Adrenal gland (tissue), 12 donors: ENCODE data around the gene KLF12. TPM values are rescaled to one million over a fixed set of nuclear protein-coding genes. Genes with fewer than 3 reads are reported as not detected.
A peak's percentile ranks its signal among the peaks of the same experiment; 100 is the strongest.

Source experiments
- DNase-seq, 7 donors: peaks; one replicate each; pipeline ENCODE4 v3.0.0-alpha.2; 2019 to 2020
- H3K27ac ChIP-seq, 5 donors: fragments of 200-600 bp; sonication (generic) in 4 of 5; 1 replicate in 3 of 5; 2 replicates in 2 of 5; pipeline versions ENCODE4 v1.5.1 to v1.8.0; 2016 to 2020; ENCODE audit warnings: mild to moderate bottlenecking in 1 of 5
- H3K27me3 ChIP-seq: fragments of 200-600 bp; 2 replicates; pipeline ENCODE4 v1.8.0; 2021
- H3K36me3 ChIP-seq, 2 donors: fragments of 200-600 bp; replicated peaks in 1 of 2; 1 replicate in 1 of 2; 2 replicates in 1 of 2; pipeline versions ENCODE4 v1.5.1 to v1.8.0; 2018 to 2022
- H3K4me1 ChIP-seq, 2 donors: fragments of 200-600 bp; replicated peaks in 1 of 2; 1 replicate in 1 of 2; 2 replicates in 1 of 2; pipeline versions ENCODE4 v1.5.1 to v1.8.0; 2018 to 2021
- H3K4me3 ChIP-seq, 4 donors: fragments of 200-600 bp; sonication (generic) in 3 of 4; one replicate each; pipeline ENCODE4 v1.5.1; 2016 to 2018
- H3K9me3 ChIP-seq, 3 donors: fragments of 200-600 bp; sonication (generic) in 1 of 3; replicated peaks in 1 of 3; 1 replicate in 2 of 3; 2 replicates in 1 of 3; pipeline versions ENCODE4 v1.5.1 to v1.8.0; 2016 to 2021
- CTCF ChIP-seq, 6 experiments: fragments of 450-650 bp in 4 of 6; fragments of 200-600 bp in 2 of 6; sonication (generic) in 1 of 6; IDR thresholded peaks; 1 replicate in 5 of 6; 2 replicates in 1 of 6; pipeline versions ENCODE4 v1.5.1 to v1.8.0; 2016 to 2021; ENCODE audit warnings: antibody characterized with exemption in 6 of 6, mild to moderate bottlenecking in 2 of 6, moderate library complexity in 1 of 6
- POLR2A ChIP-seq, 2 donors: fragments of 450-650 bp; IDR thresholded peaks; one replicate each; pipeline ENCODE4 v1.6.1; 2017; ENCODE audit warnings: antibody characterized with exemption in 2 of 2, mild to moderate bottlenecking in 2 of 2, moderate library complexity in 1 of 2
- WGBS, 4 donors: extraction: QIAGEN DNeasy Blood & Tissue Kit in 2 of 4; methylation state at CpG; one replicate each; pipeline versions ENCODE4 v1.1.5 to v1.1.7; 2013 to 2017; 5-methylcytosine and 5-hydroxymethylcytosine counted together
- intact Hi-C, 2 donors: fragments of 100-400 bp; cut with DNase I; formaldehyde crosslinking; loops; one replicate each; pipeline versions ENCODE4 v1.14.1 to v1.15.0; 2022 to 2023
- polyA plus RNA-seq, 3 donors: library from polyadenylated mRNA; stranded (reverse); fragments of 200-250 nt in 2 of 3; fragments of 350-450 nt in 1 of 3; fragmentation: Illumina TruSeq in 1 of 3; extraction: RNeasy Lipid Tissue Mini Kit (QIAGEN cat#74804) in 1 of 3; gene quantifications; one replicate each; pipeline ENCODE4 v1.2.3, GENCODE V29; 2013 to 2014
- total RNA-seq, 9 donors: library from RNA; depleted of rRNA in 4 of 9; stranded (reverse); fragments of >200 nt in 4 of 9; fragments of 120-200 nt in 1 of 9; fragmentation: NEBNext Ultra II Directional in 1 of 9; extraction: Animal tissue kit (Norgen Biotek cat#: 25700) in 1 of 9; gene quantifications; one replicate each; pipeline versions ENCODE4 v1.1.0 to v1.2.4, GENCODE V29; 2013 to 2023
- donor health status: healthy with polysubstance abuse.
- donor health status: Bipolar disorder and iron deficiency.
- donor health status: DM: yes; HTN: yes; CAD: no.
- donor health status: DM: no; HTN: no; CAD: no.
- donor health status: DM: no; HTN: no; CAD: no.
- donor health status: DM: yes; HTN: yes; CAD: no.

The KLF12 gene
- total and polyA plus RNA-seq, 12 donors: 0.77 to 16.0 (median 4.4) TPM

- DNase-seq: no peak
- no peaks in the 10 kb centered on the region for H3K36me3 ChIP-seq
- WGBS, 4 donors: 77 to 83% (median 80%) methylated on average over 3 of the region's 3 CpGs
- no peaks in the 10 kb centered on the region for H3K9me3 ChIP-seq
- TF ChIP-seq POLR2A (IDR thresholded peaks at IDR 0.05) (no peak), CTCF (IDR thresholded peaks at IDR 0.05) (no peak)
- no peaks in the 10 kb centered on the region for H3K27me3 ChIP-seq
- no peak overlapping the region for H3K27ac ChIP-seq
- H3K4me3 ChIP-seq: no peak overlapping the region
- intact Hi-C loops: no loop called here
- H3K4me1 ChIP-seq: no peaks in the 10 kb centered on the region
These were observed 10.1 kb upstream of the KLF12 start for GRCh38 chr13:74144269-74144668.

GRCh38 chr13:74142257-74142656, 8.1 kb upstream of the KLF12 start:
- Histone ChIP-seq H3K4me1 (no peaks in the 10 kb centered on the region), H3K36me3 (no peaks in the 10 kb centered on the region), H3K4me3 (no peak overlapping the region), H3K27ac (no peak overlapping the region), H3K9me3 (no peaks in the 10 kb centered on the region), H3K27me3 (no peaks in the 10 kb centered on the region)
- DNase-seq: no peak
- intact Hi-C loops: no loop called here
- WGBS, 4 donors: 84 to 91% (median 87%) methylated on average over 1 of the region's 1 CpG
- TF ChIP-seq CTCF (IDR thresholded peaks at IDR 0.05): no peak
- no peak for TF ChIP-seq POLR2A (IDR thresholded peaks at IDR 0.05)

- WGBS, 4 donors: 86 to 96% (median 94%) methylated on average over 3 of the region's 3 CpGs
- no peak for TF ChIP-seq CTCF (IDR thresholded peaks at IDR 0.05)
- TF ChIP-seq POLR2A (IDR thresholded peaks at IDR 0.05): no peak
- DNase-seq: no peak
- H3K4me1 ChIP-seq: no peaks in the 10 kb centered on the region
- H3K27ac ChIP-seq: no peak overlapping the region
- H3K4me3 ChIP-seq: no peak overlapping the region
- H3K27me3 ChIP-seq: no peaks in the 10 kb centered on the region
- H3K36me3 ChIP-seq: no peaks in the 10 kb centered on the region
- H3K9me3 ChIP-seq: no peaks in the 10 kb centered on the region
- intact Hi-C loops: no loop called here
These were observed 4.0 kb upstream of the KLF12 start for GRCh38 chr13:74138241-74138640.

- 2 to 4% (median 3%) methylated on average over 27 of the region's 27 CpGs for WGBS, 4 donors
- no peaks in the 10 kb centered on the region for H3K9me3 ChIP-seq
- peaks cover 0 to 13% of the 10 kb centered on the region in 2 donors for H3K4me1 ChIP-seq
- H3K36me3 ChIP-seq: no peaks in the 10 kb centered on the region
- H3K4me3 ChIP-seq: peak overlapping the region in 3 of 4 donors; percentile 15 to 97 (median 65)
- no peak for TF ChIP-seq CTCF (IDR thresholded peaks at IDR 0.05)
- no peak for TF ChIP-seq POLR2A (IDR thresholded peaks at IDR 0.05)
- peak overlapping the region in 4 of 5 donors; percentile 57 to 90 (median 74) for H3K27ac ChIP-seq
- intact Hi-C loops: no loop called here
- DNase-seq: peak in 2 of 7 donors; percentile 11 to 19
- H3K27me3 ChIP-seq: no peaks in the 10 kb centered on the region
These were observed 2.0 kb upstream of the KLF12 start for GRCh38 chr13:74136084-74136658.
